Esophagus mucosa (tissue), 1 donor: ENCODE results near the gene NCOR1. TPM values are rescaled to one million over a fixed set of nuclear protein-coding genes. Genes with fewer than 3 reads are reported as not detected.
"Not testable (repeated sequence)": the region's sequence is repeated elsewhere in the genome, so short reads cannot be mapped to it uniquely, and the experiment has no call there.

Experiments
- ATAC-seq: fragments of 200-7000 bp; cut with Tn5 transposase; one replicate; pipeline ENCODE4 v1.9.1; 2020
- total RNA-seq: library from RNA; stranded (reverse); gene quantifications from one replicate; pipeline ENCODE4 v1.2.4, GENCODE V29; 2023
- donor health status: DM: yes; HTN: yes; CAD: no.

The NCOR1 gene
- total RNA-seq, 1 donor from 2014 or later, result 71.0 TPM

DNA sequence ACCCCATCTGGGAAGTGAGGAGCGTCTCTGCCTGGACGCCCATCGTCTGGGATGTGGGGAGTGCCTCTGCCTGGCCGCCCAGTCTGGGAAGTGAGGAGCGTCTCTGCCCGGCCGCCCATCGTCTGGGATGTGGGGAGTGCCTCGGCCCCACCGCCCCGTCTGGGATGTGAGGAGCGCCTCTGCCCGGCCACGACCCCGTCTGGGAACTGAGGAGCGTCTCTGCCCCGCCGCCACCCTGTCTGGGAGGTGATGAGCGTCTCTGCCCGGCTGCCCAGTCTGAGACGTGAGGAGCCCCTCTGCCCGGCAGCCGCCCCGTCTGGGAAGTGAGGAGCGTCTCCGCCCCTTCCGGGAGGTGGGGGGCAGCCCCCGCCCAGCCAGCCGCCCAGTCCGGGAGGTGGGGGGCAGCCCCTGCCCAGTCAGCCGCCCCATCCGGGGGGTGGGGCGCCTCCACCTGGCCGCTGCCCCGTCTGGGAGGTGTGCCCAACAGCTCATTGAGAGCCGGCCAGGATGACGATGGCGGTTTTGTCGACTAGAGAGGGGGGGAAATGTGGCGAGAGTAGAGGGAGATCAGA lies 69.9 kb downstream of the NCOR1 start:
- ATAC-seq, result not testable (repeated sequence)

DNA sequence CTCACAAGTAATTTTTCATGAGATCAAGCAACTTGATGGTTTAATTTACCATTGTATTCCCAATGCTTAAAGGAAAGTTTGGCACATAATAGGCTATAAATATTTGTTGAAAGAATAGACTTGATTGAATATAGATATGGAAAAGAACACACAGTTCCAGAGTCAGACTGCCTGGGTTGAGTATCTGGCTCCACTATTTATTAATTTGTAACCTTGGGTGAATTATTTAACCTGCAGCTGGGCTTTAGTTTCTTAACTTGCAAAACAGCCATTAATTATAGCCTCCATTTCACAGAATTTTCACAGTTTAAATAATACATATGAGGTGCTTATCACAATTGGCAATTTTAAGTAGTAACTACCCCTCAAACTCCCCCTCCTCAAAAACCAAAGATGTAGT lies 73.6 kb downstream of the NCOR1 start:
- no peak for ATAC-seq

DNA sequence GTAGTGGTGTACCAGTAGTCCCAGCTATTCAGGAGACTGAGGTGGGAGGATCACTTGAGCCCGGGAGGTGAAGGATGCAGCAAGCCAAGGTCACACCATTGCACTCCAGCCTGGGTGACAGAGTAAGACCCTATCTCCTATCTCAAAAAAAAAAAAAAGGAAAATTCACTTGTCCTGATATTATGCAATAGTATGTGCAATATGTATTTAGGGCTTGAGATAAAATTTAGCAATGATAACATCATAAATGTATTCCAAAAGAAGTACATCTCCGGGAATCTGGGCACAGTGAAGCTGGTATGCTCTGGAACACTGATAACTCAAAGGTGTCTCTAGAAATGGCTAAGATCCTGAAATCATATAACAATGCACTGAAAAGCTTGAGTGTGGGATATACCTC lies 74.5 kb downstream of the NCOR1 start:
- ATAC-seq, result no peak

DNA sequence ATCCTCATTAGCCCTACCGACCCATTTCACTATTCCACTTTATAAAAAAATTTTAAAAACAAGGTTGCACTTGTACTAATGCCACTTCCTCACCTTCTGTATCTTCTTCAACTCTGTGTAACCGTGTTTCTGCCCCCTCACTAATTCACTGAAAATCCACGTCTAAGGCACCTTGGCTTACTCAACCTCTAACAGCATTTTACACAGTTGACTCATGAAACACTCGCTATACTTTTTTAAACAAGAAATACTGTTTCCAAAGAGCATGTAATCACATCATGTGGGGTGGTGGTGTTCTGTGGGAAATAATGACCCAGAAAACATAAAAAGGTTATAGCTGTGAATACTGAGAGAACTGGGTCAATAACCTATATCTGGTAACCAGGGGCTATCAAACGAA lies 79.9 kb downstream of the NCOR1 start:
- ATAC-seq, result no peak

DNA sequence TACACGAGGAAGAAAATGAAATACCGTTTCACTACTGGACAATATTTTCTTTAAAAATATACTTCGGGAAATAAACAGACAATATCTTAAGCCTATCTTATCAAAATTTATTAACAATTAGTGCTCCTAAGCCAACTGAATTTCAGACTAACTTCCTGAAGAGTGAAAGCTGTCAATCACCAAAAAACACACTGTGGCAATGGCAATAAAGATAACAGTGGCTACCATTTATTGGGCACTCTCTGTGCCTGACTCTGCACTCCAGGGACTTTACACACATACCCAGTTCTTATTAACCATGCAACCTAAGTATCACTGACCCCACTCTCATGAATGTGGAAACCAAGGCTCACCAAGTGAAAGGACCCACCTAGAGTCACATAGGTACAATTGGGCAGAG lies 83.7 kb downstream of the NCOR1 start:
- no peak for ATAC-seq

DNA sequence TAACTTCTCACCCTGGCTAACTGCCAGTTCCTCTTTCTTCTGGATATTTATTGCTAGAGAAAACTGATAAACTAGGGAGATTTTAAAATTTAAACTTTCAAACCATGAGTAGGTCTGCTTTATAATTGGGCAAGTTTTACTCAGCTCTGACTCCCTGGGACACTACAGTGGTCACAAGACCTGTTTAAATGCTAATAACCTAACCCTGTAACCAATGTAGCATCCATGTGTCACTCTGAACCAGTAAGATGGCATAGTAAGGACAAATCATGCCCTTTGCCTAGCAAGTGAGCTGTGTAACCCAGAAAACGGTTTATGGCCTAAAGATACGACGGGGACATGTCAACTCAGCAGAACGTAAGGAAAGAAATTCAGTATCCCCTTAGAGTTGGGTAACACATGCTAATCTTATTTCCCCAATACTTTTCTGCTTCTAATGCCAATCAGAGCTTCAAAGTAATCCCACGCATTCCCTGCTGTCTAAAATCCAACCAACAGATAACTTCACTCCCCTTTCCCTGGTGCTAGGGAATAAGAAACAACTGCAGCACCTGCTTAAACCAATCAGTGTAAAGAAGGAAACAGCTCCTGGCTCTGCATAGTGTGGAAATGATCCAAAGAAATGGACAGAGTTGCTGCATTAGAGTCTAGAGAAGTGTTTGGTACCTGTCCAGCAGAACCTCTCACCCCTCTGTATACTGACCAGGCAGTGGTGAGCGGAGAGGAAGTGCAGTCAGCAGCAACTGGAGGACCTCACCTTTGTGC lies 85.7 kb downstream of the NCOR1 start:
- ATAC-seq, result no peak

DNA sequence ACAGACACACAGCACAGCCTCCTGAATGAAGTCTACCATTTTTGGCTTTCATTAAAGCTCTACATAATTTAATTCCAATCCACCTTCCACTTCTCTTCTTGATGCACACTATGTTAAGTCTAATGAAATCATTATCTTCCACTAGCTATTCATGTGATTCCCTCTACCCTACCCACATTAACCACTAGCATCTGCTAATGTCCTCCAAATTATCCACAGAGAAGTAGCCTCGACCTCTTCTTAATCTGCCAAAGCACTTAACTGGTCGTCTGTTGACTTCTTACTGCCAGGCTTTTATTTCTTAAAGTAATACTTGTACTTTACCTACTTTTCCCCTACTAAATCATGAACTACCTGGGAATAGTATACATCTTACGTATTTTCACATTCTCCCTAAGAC lies 91.8 kb downstream of the NCOR1 start:
- ATAC-seq, result no peak

DNA sequence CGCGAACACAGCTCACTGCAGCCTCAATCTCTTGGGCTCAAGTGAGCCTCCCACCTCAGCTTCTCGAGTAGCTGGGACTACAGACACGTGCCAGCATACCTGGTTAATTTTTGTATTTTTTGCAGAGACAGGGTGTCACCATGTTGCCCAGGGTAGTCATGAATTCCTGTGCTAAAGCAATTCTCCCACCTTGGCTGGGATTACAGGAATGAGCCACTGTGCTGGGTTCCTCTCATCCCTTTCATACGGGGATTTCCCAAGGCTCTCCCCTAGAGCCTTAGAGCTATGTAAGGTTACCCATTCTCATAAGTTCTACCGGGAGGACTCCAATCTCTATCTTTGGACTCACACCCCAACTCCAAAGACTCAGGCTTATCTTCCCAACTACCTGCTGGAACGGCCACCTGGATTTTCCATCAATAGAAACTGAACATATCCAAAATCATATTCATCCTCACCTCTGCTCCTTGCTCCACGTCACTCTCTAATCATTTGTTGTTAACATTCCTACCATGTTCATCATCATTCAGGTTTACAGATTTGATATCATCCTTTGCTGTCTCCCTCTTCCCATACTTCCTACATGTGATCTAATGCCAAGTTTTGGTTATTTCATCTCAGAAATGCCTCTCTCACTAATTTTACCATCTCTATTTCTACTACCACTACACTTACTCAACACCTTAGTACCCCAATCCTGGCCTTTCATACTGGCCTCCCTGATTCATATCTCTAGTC lies 92.5 kb downstream of the NCOR1 start:
- ATAC-seq, result no peak

DNA sequence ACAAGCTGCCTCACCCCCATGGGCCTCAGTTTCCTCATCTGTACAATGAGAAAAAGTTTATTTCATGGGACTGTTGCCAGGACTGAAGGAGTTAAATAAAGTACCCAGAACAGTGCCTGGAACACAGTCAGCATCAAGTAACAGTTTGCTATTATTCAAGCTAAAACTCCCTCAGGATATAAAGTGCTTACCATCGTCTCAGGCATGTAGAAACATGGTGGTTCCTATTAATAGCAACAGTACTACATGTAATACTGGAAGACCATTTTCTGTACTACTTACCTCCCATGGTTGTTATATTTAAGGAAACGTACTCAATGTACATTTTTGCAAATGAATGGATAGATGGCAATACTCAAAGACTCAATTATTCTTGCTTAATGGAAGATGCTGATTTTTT lies 93.4 kb downstream of the NCOR1 start:
- ATAC-seq, result peak; percentile 60

DNA sequence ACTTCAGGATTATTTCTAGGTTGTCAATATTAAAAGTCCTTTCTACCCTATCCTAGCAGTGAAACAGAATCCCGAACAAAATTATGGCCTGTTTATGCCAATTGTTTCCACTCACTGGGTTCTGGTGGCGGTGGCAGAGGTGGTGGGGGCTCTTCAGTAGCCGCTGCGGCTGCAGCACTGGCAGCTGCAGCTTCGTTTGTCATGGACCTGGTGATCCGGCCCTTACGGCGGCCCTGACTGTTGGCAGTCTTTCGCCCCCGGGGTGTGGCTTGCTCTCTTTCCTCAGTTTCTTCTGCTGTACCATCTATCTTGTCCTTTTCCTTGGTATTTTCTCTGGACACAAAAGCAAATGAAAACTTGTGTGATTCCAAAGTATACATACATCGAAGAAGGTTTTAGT lies 94.4 kb downstream of the NCOR1 start:
- no peak for ATAC-seq

DNA sequence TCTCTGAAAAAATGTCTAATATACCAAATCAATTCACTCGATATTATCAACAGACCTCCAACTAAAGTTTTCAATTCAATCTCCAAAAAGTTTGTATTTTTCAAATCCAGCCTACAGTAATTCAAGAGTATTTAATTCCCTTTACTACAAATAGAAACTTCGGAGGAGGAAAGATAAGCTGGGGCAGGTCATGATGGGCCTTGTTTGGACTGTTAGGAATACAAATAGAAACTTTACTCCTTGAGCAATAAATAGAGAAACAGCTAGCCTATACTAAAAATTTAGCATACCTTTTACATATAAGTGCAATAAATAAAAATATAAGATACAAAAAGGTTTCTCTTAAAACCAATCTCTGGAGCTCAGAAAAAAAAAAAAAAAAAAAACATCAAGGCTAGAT lies 98.2 kb downstream of the NCOR1 start:
- no peak for ATAC-seq

DNA sequence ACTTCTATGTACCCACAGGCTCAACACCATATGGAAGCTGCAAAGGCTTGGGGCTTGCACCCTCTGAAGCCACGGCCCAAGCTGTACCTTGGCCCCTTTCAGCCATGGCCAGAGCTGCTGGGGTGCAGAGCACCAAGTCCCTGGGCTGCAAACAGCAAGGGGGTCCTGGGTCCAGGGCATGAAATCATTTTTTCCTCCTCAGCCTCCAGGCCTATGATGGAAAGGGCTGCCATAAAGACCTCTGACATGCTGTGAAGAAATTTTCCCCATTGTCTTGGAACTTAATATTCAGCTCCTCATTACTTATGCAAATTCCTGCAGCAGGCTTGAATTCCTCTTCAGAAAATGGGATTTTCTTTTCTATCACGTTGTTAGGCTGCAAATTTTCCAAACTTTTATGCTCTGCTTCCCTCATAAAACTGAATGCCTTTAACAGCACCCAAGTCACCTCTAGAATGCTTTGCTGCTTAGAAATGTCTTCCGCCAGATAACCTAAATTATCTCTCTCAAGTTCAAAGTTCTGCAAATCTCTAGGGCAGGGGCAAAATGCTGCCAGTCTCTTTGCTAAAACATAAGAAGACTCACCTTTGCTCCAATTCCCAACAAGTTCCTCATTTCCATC lies 100.1 kb downstream of the NCOR1 start:
- ATAC-seq, result not testable (repeated sequence)

DNA sequence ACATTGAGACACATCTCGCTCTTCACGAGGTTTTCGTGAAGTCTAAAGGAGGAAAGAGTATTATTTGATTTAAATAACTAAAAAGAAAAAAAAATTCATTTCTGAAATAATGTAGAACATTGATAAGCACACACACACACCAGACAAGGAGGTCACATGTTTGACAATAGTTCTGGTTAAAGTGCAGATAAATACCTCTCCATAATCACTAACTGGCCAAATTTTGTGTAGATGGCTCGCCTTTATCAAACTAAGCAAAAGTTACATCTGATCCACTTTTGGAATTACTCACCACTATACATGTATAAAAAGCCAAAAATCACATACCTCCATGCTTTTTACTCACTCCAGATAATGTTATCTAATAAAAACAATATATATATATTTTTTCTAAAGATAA lies 106.5 kb downstream of the NCOR1 start:
- no peak for ATAC-seq

DNA sequence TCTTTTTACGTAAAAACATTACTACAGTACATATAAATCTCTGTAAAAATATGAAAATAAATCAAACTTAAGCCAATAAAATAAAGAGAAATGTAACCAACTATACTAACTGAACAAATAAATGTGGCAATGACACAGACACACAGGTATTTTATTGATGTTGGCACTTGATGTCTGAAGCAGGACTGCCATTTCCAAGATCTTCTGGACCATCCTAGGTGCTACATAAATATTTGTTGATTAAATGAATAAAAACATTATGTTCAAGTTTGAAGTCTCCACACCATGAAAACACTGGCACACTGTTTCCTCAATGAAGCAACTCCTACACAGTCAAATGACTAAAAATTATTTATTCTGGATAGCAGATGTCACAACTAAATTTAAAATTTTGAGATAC lies 106.9 kb downstream of the NCOR1 start:
- no peak for ATAC-seq

DNA sequence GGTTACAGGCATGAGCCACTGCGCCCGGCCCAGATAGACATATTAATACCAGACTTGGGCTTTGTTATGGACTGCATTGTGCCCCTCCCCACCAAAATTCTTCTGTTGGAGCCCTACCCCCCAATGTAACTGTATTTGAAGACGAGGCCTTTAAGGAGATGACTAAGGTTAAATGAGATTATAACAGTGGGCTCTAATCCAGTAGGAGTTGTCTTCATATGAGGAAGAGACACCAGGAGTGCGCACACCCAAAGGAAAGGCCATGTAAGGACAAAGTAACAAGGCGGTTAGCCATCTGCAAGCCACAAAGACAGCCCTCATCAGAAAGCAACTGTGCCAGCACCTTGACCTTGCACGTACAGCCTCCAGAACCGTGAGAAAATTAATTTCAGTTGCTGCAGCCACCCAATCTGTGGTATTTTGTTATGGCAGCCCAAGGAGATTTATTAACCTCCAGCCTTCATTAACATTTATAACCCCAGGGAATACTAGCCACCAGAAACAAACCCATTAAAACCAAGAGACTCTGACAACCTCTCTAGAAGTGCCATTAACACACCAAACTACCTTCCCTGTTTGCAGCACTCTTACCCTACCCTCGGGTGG lies 108.1 kb downstream of the NCOR1 start:
- ATAC-seq, result no peak

DNA sequence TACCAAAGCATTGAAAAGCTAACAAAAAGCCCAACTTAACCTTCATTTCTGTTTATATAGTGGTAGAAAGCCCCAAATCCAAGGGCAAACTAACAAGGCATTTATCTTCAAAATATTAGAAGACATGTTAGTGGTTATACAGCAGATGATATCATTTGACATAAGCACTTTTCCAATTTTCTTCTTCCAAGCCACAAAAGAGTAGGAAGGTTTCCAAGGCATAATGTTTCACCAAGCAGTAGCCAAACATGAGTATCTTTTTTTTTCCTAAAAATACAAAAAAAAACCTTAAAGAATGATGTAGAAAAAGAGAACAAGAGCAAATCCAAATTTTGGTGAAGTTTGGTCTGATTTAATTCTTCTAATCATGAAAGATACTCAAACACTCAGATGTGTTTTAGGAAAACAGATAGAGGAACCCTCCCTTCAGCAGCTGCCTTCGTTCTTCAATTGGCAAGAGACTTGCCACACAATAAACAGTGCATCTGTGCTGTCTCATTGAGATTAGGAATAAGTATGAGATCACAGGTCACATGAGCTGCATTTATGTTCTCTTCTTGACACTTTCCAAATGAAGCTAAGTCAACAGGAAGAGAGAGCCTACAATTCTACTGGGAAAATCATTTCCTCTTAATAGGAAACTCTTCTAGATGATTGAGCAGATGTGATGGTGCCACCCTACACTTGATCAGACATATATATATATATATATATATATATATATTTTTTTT lies 109.0 kb downstream of the NCOR1 start:
- no peak for ATAC-seq

DNA sequence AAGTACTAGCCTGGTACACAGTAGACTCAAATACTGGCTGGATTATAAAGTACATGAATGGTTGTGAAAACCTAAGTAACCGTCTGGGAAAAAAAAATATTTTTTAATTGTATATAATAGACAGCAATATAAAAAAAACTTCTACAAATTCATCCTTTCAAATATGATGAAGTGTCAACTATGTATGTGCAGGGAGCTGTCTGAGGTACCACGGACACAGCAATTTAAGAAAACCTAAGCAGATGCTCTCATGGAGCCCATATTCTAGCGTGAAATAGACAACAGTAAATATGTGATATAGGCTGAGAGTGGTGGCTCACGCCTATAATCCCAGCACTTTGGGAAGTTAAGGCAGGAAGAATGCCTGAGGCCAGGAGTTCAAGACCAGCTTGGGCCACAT lies 111.1 kb downstream of the NCOR1 start:
- ATAC-seq, result no peak

DNA sequence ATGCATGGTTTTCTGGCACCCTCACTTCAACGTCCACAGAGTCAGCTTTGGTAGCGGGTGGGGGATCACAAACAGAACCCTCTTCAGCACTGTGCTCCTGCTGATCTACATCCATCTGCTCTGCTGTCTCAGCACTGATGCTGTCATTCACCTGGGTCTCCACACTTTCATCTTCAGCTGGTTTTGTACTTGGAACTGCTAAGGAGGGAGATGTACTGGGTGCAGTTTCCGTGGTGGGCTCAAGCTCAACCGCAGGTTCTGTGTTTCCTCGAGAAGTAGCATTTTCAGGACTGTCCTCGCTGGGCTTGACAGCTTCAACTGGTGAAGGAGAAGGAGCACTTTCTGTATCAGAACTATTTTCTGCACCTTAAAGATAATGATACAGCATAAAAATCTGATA lies 113.9 kb downstream of the NCOR1 start:
- no peak for ATAC-seq

DNA sequence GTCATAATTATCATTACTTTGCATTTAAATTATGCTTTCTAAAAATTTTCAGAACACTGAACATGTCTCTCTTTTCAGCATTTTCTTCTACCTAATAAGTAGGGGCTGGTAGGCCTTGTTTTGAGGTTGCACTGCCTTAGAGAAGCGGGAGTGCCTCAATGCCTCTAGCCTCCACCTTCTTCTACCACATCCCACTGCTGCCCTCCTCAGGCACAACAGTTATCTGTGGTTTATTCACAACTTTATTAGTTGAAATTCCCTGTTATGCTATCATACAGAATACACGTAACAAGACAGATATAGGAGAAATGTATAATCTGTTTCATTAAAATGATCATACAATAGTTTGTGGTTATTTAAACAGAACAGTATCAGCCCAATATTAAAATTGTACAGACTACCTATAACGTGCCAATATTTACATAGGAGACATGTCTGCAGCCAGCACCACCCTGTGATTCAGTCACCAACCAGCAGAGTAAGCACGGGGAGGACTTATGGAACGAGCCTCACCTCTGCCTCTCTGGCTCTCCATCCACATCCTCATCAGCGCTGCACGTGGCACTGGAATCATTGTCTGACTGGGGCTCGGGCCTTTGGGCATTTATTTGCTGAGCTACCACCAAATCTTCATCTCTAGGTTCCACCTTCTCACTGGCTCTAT lies 114.5 kb downstream of the NCOR1 start:
- peak; percentile 63 for ATAC-seq

DNA sequence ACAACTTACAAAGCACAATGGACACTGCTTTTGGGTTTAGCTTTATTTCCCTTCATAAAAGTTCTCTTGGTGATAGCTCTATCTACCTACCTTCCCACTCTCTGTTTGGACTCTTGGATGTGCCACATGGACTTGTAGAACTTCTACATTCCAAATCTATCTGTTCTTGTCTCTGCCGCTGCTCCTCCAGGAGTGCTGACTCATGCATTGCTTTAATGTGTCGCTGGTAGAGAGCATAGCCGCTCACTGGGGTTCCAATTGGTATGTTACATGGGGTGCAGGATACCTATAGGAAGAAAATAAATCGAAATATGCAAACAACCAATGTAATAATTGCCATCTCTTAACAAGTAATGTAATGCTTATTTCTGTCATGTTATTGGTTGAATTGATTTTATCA lies 123.6 kb downstream of the NCOR1 start:
- ATAC-seq, result no peak

DNA sequence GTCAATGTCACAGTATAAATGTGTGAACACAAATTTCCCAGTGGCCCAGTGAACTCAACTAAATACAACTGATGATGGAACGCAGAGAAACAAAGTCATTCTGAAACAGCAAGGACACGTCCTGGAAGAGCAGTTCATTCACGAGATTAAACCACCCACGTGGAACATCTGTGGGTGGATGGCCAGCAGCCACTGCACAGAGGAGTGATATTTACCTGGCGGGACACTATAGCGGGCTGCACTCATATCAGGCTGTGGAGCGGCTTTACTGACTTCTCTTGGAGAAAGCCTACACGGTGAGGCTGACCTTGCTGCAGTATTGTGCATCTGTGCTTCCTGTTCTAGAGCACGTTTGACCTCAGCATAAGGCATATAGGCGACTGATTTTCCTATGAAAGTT lies 128.4 kb downstream of the NCOR1 start:
- no peak for ATAC-seq
